Panc1 (cell line): ENCODE measurements around the gene CXorf65. TPM values are rescaled to one million over a fixed set of nuclear protein-coding genes. Genes with fewer than 3 reads are reported as not detected.

ENCODE experiments used
- ATAC-seq: fragments of 200-7000 bp; cut with Tn5 transposase; 2 replicates; pipeline ENCODE4 v1.9.1; 2020; ENCODE audit warnings: mild to moderate bottlenecking, moderate library complexity
- BruUV-seq: library from RNA; stranded (reverse); fragments of 400-500 nt; replicated peaks from 2 replicates; lab custom pipeline; 2021; lab: Mats Ljungman, UMichigan
- CTCF ChIA-PET: fragments of 300-600 bp; sonication (Branson Sonifier 250); formaldehyde crosslinking; loops from one replicate; lab custom pipeline; 2022; ENCODE audit warnings: antibody characterized with exemption; lab: Charles Lee
- POLR2A ChIA-PET: fragments of 300-600 bp; sonication (Branson Sonifier 250); formaldehyde crosslinking; loops from one replicate; lab custom pipeline; 2022; ENCODE audit warnings: antibody characterized with exemption; lab: Charles Lee
- DNase-seq: peaks from one replicate; pipeline ENCODE4 v3.0.0-alpha.2; 2010; ENCODE audit warnings: low read depth, low spot score
- H3K27ac ChIP-seq: 2 replicates; pipeline ENCODE4 v1.5.1; 2011; ENCODE audit warnings: mild to moderate bottlenecking, low read length, inconsistent platforms
- H3K27me3 ChIP-seq: fragments of 200-500 bp; sonication (Bioruptor generic); 2 replicates; pipeline ENCODE4 v1.6.0; 2014; ENCODE audit warnings: low read length, inconsistent platforms; ENCODE audit not compliant: control insufficient read depth, insufficient read depth
- H3K36me3 ChIP-seq: fragments of 200-500 bp; sonication (Bioruptor generic); 2 replicates; pipeline ENCODE4 v1.5.1; 2014; ENCODE audit warnings: inconsistent platforms, mild to moderate bottlenecking, low read length, moderate library complexity; ENCODE audit not compliant: control insufficient read depth, insufficient read depth
- H3K4me1 ChIP-seq: 2 replicates; pipeline ENCODE4 v1.5.1; 2011; ENCODE audit warnings: inconsistent platforms, mild to moderate bottlenecking, low read length, moderate library complexity; ENCODE audit not compliant: control insufficient read depth, insufficient read depth
- H3K4me3 ChIP-seq, 2 experiments: 2 replicates each; pipeline ENCODE4 v1.5.1; 2011 to 2012; ENCODE audit warnings: low read depth in 2 of 2, low read length in 2 of 2, mild to moderate bottlenecking in 2 of 2, inconsistent platforms in 1 of 2, moderate library complexity in 1 of 2
- H3K9me3 ChIP-seq: fragments of 200-500 bp; sonication (Bioruptor generic); 2 replicates; pipeline ENCODE4 v1.5.1; 2014; ENCODE audit warnings: low read depth, mild to moderate bottlenecking, inconsistent platforms, low read length, moderate library complexity; ENCODE audit not compliant: control insufficient read depth, insufficient read depth
- POLR2AphosphoS5 ChIP-seq: IDR thresholded peaks from 2 replicates; pipeline ENCODE4 v1.6.1; 2012; ENCODE audit warnings: mild to moderate bottlenecking, low read depth, low read length, moderate library complexity
- SIN3A ChIP-seq: IDR thresholded peaks from 2 replicates; pipeline ENCODE4 v1.6.1; 2012; ENCODE audit warnings: low read depth, mild to moderate bottlenecking, low read length, moderate library complexity, borderline replicate concordance; ENCODE audit not compliant: insufficient read depth
- TCF7L2 ChIP-seq: IDR thresholded peaks from 2 replicates; pipeline ENCODE4 v1.6.1; 2011; ENCODE audit warnings: mild to moderate bottlenecking, low read depth, low read length, inconsistent platforms
- in situ Hi-C: cut with HindIII; loops from 2 replicates; pipeline ENCODE4 v1.10.0; 2016; ENCODE audit warnings: low sequenced_read_pairs, low pct_unique_long_range_greater_than_20kb
- intact Hi-C: fragments of 100-400 bp; cut with micrococcal nuclease; formaldehyde crosslinking; loops from one replicate; pipeline ENCODE4 v1.10.0; 2022; ENCODE audit not compliant: unreplicated experiment
- total RNA-seq: library from RNA; stranded (reverse); gene quantifications from one replicate; pipeline ENCODE4 v1.2.1, GENCODE V29; 2021; ENCODE audit not compliant: unreplicated experiment
- TF ChIP-seq, protein P1 (sequence below), 2 experiments: IDR thresholded peaks; 2 replicates each; pipeline ENCODE4 v1.6.1; 2011 to 2012; ENCODE audit warnings: low read depth in 2 of 2, control low read depth in 1 of 2, low read length in 1 of 2, mild to moderate bottlenecking in 1 of 2, moderate library complexity in 1 of 2; ENCODE audit not compliant: insufficient read depth in 1 of 2

Gene CXorf65
- total RNA-seq, 1 experiment from 2014 or later, result not detected

DNA sequence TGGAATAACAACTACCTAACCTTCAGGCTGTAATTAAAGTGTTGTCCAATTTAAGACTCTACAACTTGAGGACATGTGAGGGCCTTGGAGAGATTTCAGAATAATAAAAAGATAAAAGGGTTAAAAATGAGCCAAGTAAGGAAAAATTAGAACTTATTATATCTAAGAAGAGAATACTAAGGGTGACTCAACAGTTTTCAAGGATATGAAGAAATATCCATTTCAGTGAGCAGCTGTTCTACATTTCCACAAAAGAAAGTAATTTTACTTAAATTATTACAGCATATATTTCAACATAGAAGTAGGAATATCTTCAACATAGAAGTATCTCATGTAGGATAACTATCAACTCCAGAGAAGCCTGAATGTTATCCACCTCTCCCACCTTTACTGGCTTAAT, 49.7 kb downstream of the CXorf65 start:
- intact Hi-C loops (no loop called here), in situ Hi-C loops (no loop called here)
- ATAC-seq (no peak), DNase-seq (no peak)
- TF ChIP-seq SIN3A (no peak), TCF7L2 (no peak), POLR2AphosphoS5 (no peak)
- TF ChIP-seq, protein P1, sequence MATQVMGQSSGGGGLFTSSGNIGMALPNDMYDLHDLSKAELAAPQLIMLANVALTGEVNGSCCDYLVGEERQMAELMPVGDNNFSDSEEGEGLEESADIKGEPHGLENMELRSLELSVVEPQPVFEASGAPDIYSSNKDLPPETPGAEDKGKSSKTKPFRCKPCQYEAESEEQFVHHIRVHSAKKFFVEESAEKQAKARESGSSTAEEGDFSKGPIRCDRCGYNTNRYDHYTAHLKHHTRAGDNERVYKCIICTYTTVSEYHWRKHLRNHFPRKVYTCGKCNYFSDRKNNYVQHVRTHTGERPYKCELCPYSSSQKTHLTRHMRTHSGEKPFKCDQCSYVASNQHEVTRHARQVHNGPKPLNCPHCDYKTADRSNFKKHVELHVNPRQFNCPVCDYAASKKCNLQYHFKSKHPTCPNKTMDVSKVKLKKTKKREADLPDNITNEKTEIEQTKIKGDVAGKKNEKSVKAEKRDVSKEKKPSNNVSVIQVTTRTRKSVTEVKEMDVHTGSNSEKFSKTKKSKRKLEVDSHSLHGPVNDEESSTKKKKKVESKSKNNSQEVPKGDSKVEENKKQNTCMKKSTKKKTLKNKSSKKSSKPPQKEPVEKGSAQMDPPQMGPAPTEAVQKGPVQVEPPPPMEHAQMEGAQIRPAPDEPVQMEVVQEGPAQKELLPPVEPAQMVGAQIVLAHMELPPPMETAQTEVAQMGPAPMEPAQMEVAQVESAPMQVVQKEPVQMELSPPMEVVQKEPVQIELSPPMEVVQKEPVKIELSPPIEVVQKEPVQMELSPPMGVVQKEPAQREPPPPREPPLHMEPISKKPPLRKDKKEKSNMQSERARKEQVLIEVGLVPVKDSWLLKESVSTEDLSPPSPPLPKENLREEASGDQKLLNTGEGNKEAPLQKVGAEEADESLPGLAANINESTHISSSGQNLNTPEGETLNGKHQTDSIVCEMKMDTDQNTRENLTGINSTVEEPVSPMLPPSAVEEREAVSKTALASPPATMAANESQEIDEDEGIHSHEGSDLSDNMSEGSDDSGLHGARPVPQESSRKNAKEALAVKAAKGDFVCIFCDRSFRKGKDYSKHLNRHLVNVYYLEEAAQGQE (IDR thresholded peaks at IDR 0.05; ENCODE audit: insufficient read depth in 1 of 2, low read depth in 2 of 2, low read length in 1 of 2), result no peak
- ChIA-PET POLR2A (no interaction called here), CTCF (no interaction called here)
- Histone ChIP-seq H3K27ac (no peak overlapping the region), H3K9me3 (no peaks in the 10 kb centered on the region), H3K27me3 (no peaks in the 10 kb centered on the region), H3K4me1 (no peaks in the 10 kb centered on the region), H3K4me3 (no peak overlapping the region), H3K36me3 (peaks cover 5% of the 10 kb centered on the region; the same call in 1 of the 2 replicates)
- BruUV-seq, result no TSS peak

Other genes starting within 250 kb of the CXorf65 start
- gene TEX11, start 198.0 kb downstream of the CXorf65 start, total RNA-seq, result not detected
- gene SLC7A3, start 175.6 kb downstream of the CXorf65 start, total RNA-seq, result 0.15 TPM
- 117 TPM for gene SNX12, start 38.4 kb downstream of the CXorf65 start, total RNA-seq
- 2.9 TPM for gene FOXO4, start 10.9 kb downstream of the CXorf65 start, total RNA-seq
- 0.28 TPM for gene IL2RG, start 4.8 kb upstream of the CXorf65 start, total RNA-seq
- 42.0 TPM for gene MED12, start 11.9 kb upstream of the CXorf65 start, total RNA-seq
- gene NLGN3, start 38.1 kb upstream of the CXorf65 start, total RNA-seq, result 0.28 TPM
- gene GJB1, start 116.5 kb upstream of the CXorf65 start, total RNA-seq, result 0.28 TPM
- 40.2 TPM for gene ZMYM3, start 147.4 kb upstream of the CXorf65 start, total RNA-seq
- gene NONO, start 176.9 kb upstream of the CXorf65 start, total RNA-seq, result 527 TPM
- 1.4 TPM for gene ITGB1BP2, start 195.0 kb upstream of the CXorf65 start, total RNA-seq